Measurements from ENCODE around the gene IFIT3.

- TF ChIP-seq CTCF (IDR thresholded peaks at IDR 0.05; ENCODE audit: low read length): no peak
- TF ChIP-seq EZH2 (optimal IDR thresholded peaks at IDR 0.05; ENCODE audit: low read depth, low read length): no peak
These were observed 48.9 kb upstream of the IFIT3 start for GRCh38 chr10:89278900-89279392.

Measured in MM.1S (cell line).